GM15510 (cell line): ENCODE measurements around the gene PSMA5.

ENCODE experiments used
- POLR2A ChIP-seq: IDR thresholded peaks from 3 replicates; pipeline ENCODE4 v1.6.1; 2011; ENCODE audit warnings: borderline replicate concordance; ENCODE audit not compliant: insufficient read length; ENCODE audit errors: extremely low read depth

PSMA5 gene

GRCh38 chr1:109441069-109441468, 14.8 kb upstream of the PSMA5 start:
- no peak for TF ChIP-seq POLR2A

GRCh38 chr1:109438798-109439297, 12.6 kb upstream of the PSMA5 start:
- no peak for TF ChIP-seq POLR2A

- TF ChIP-seq POLR2A = no peak
These were observed 8.2 kb upstream of the PSMA5 start for GRCh38 chr1:109434484-109434883.

GRCh38 chr1:109433322-109433721, 7.1 kb upstream of the PSMA5 start:
- TF ChIP-seq POLR2A = no peak

- TF ChIP-seq POLR2A = no peak
These were observed 6.1 kb upstream of the PSMA5 start for GRCh38 chr1:109432336-109432735.

GRCh38 chr1:109427171-109427467, 871 bp upstream of the PSMA5 start:
- no peak for TF ChIP-seq POLR2A

- TF ChIP-seq POLR2A = no peak
These were observed 612 bp downstream of the PSMA5 start for GRCh38 chr1:109425391-109426280.

GRCh38 chr1:109423498-109423897, 2.8 kb downstream of the PSMA5 start:
- no peak for TF ChIP-seq POLR2A

- TF ChIP-seq POLR2A = no peak
These were observed 13.7 kb downstream of the PSMA5 start for GRCh38 chr1:109412551-109412950.

GRCh38 chr1:109404838-109405237, 21.4 kb downstream of the PSMA5 start:
- no peak for TF ChIP-seq POLR2A

GRCh38 chr1:109402025-109402424, 24.2 kb downstream of the PSMA5 start:
- TF ChIP-seq POLR2A = no peak

- no peak for TF ChIP-seq POLR2A
These were observed 26.1 kb downstream of the PSMA5 start for GRCh38 chr1:109400035-109400655.

GRCh38 chr1:109399326-109399957, 26.8 kb downstream of the PSMA5 start:
- no peak for TF ChIP-seq POLR2A

- TF ChIP-seq POLR2A = no peak
These were observed 27.7 kb downstream of the PSMA5 start for GRCh38 chr1:109398343-109399225.

GRCh38 chr1:109397581-109398342, 28.5 kb downstream of the PSMA5 start, which contains the start of gene SORT1:
Gene SORT1 (minus strand): TSS chr1:109397918. CDS start chr1:109397892, 26 bp downstream.
- no peak for TF ChIP-seq POLR2A
